ENCODE results near the gene KDM4C. TPM values are rescaled to one million over a fixed set of nuclear protein-coding genes. Genes with fewer than 3 reads are reported as not detected.

KDM4C gene
- total RNA-seq, 2 donors from 2014 or later = 12.8 to 31.5 TPM

GRCh38 chr9:7003861-7004260, 246.1 kb downstream of the KDM4C start:
- 93 to 97% methylated on average over 2 of the region's 2 CpGs for WGBS, 2 experiments (ENCODE audit: insufficient coverage in 1 of 2, insufficient read length in 1 of 2)
- H3K36me3 Mint-ChIP-seq (ENCODE audit: low read depth) = peaks cover 23% of the 10 kb centered on the region
- H3K9ac ChIP-seq (ENCODE audit: extremely low read depth, low read length, poor library complexity, severe bottlenecking) = no peak overlapping the region
- H3K4me1 Mint-ChIP-seq = peaks cover 3% of the 10 kb centered on the region
- H3K27ac ChIP-seq (ENCODE audit: low read depth, low read length) = no peak overlapping the region
- no peak overlapping the region for H3K4me3 ChIP-seq (ENCODE audit: low read length)
- H3K27ac Mint-ChIP-seq = no peak overlapping the region
- no peak for DNase-seq
- no peak overlapping the region for H3K4me3 Mint-ChIP-seq
- no peaks in the 10 kb centered on the region for H3K27me3 ChIP-seq (ENCODE audit: control insufficient read depth, insufficient read depth, low read length, poor library complexity, severe bottlenecking)
- H3K27me3 Mint-ChIP-seq (ENCODE audit: insufficient read depth) = no peaks in the 10 kb centered on the region
- H3K36me3 ChIP-seq (ENCODE audit: control insufficient read depth, insufficient read depth, low read length) = peaks cover 30% of the 10 kb centered on the region
- no peaks in the 10 kb centered on the region for H3K9me3 Mint-ChIP-seq
- no peak for TF ChIP-seq CTCF (conservative IDR thresholded peaks at IDR 0.05)
- H3K9me3 ChIP-seq (ENCODE audit: control insufficient read depth, low read length) = peaks cover 12% of the 10 kb centered on the region
- peaks cover 5% of the 10 kb centered on the region for H3K4me1 ChIP-seq (ENCODE audit: control insufficient read depth, insufficient read depth, low read length)

- no peak for DNase-seq
- Histone ChIP-seq H3K4me1 (ENCODE audit: control insufficient read depth, insufficient read depth, low read length) (peaks cover 5% of the 10 kb centered on the region), H3K9me3 (ENCODE audit: control insufficient read depth, low read length) (peaks cover 12% of the 10 kb centered on the region), H3K27me3 (ENCODE audit: control insufficient read depth, insufficient read depth, low read length, poor library complexity, severe bottlenecking) (no peaks in the 10 kb centered on the region), H3K4me3 (ENCODE audit: low read length) (no peak overlapping the region), H3K27ac (ENCODE audit: low read depth, low read length) (no peak overlapping the region), H3K36me3 (ENCODE audit: control insufficient read depth, insufficient read depth, low read length) (peaks cover 40% of the 10 kb centered on the region), H3K9ac (ENCODE audit: extremely low read depth, low read length, poor library complexity, severe bottlenecking) (no peak overlapping the region)
- Mint-ChIP-seq H3K4me3 (no peak overlapping the region), H3K27me3 (ENCODE audit: insufficient read depth) (no peaks in the 10 kb centered on the region), H3K4me1 (peaks cover 1% of the 10 kb centered on the region), H3K27ac (no peak overlapping the region), H3K36me3 (ENCODE audit: low read depth) (peaks cover 29% of the 10 kb centered on the region), H3K9me3 (no peaks in the 10 kb centered on the region)
- TF ChIP-seq CTCF (conservative IDR thresholded peaks at IDR 0.05) = no peak
- 86 to 97% methylated on average over 1 to 2 of the region's 2 CpGs for WGBS, 2 experiments (ENCODE audit: insufficient coverage in 1 of 2, insufficient read length in 1 of 2)
Observed at GRCh38 chr9:7006417-7006816, 248.6 kb downstream of the KDM4C start.

DNA sequence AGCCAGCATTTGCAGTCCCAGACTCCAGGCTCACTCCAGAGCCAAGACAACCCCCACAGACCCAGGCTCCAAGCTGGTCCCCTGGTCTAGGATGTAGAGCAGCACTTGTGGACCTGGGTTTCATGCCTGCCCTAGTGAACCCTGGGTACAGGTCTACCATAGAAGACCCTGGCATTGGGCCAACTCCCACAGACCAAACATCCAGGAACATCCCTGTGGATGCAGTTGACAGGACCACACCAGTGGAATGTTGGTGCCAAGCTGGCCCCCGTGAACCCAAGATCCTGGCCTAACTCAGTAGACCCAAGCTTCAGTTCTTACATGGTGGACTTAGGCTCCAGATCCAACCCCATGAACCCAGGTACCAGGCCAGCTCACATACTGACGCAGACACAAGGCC, 250.6 kb downstream of the KDM4C start:
- Mint-ChIP-seq H3K27ac (no peak overlapping the region), H3K36me3 (ENCODE audit: low read depth) (peaks cover 27% of the 10 kb centered on the region), H3K27me3 (ENCODE audit: insufficient read depth) (no peaks in the 10 kb centered on the region), H3K9me3 (no peaks in the 10 kb centered on the region), H3K4me3 (no peak overlapping the region), H3K4me1 (no peaks in the 10 kb centered on the region)
- 50% methylated on average over 2 of the region's 2 CpGs for WGBS, 2 experiments (ENCODE audit: insufficient coverage in 1 of 2, insufficient read length in 1 of 2)
- Histone ChIP-seq H3K9me3 (ENCODE audit: control insufficient read depth, low read length) (peaks cover 12% of the 10 kb centered on the region), H3K27ac (ENCODE audit: low read depth, low read length) (no peak overlapping the region), H3K27me3 (ENCODE audit: control insufficient read depth, insufficient read depth, low read length, poor library complexity, severe bottlenecking) (no peaks in the 10 kb centered on the region), H3K36me3 (ENCODE audit: control insufficient read depth, insufficient read depth, low read length) (peaks cover 47% of the 10 kb centered on the region), H3K4me3 (ENCODE audit: low read length) (no peak overlapping the region), H3K4me1 (ENCODE audit: control insufficient read depth, insufficient read depth, low read length) (peaks cover 5% of the 10 kb centered on the region), H3K9ac (ENCODE audit: extremely low read depth, low read length, poor library complexity, severe bottlenecking) (no peak overlapping the region)
- no peak for DNase-seq
- no peak for TF ChIP-seq CTCF (conservative IDR thresholded peaks at IDR 0.05)

Measured in endodermal cell (in vitro differentiated cells).